Left cardiac atrium (tissue), 4 donors: ENCODE measurements around the gene HOXA13. TPM values are rescaled to one million over a fixed set of nuclear protein-coding genes. Genes with fewer than 3 reads are reported as not detected.

Experiments
- ATAC-seq, 2 donors: fragments of 200-7000 bp; cut with Tn5 transposase; one replicate each; pipeline ENCODE4 v1.9.1; 2020; ENCODE audit warnings: mild to moderate bottlenecking in 2 of 2, moderate library complexity in 2 of 2
- DNase-seq: peaks from one replicate; pipeline ENCODE4 v3.0.0-alpha.2; 2020
- intact Hi-C, 2 donors: fragments of 100-400 bp; cut with DNase I; formaldehyde crosslinking; loops; one replicate each; pipeline versions ENCODE4 v1.14.1 to v1.15.1; 2022 to 2023
- total RNA-seq, 2 donors: library from RNA; stranded (reverse); fragmentation: NEBNext Ultra II Directional; extraction: Animal tissue kit (Norgen Biotek cat#: 25700); gene quantifications; one replicate each; pipeline ENCODE4 v1.2.1, GENCODE V29; 2021
- donor health status: DM: no; HTN: yes; CAD: no.
- donor health status: DM: no; HTN: yes; CAD: no; lungs with severe emphysema.
- donor health status: DM: yes; HTN: yes; CAD: no.
- donor health status: Dilated cardiomyopathy.

The HOXA13 gene
- total RNA-seq, 2 donors from 2014 or later, result not detected

- intact Hi-C loops, result no loop called here
- DNase-seq, result no peak
Observed at GRCh38 chr7:27186668-27187474, 13.0 kb downstream of the HOXA13 start.

GRCh38 chr7:27185854-27186667 lies 13.8 kb downstream of the HOXA13 start:
- DNase-seq, result no peak
- intact Hi-C loops, result no loop called here

More at GRCh38 chr7:27186668-27187474, 13.0 kb downstream of the HOXA13 start:
- ATAC-seq, result no peak

GRCh38 chr7:27185013-27185853 lies 14.7 kb downstream of the HOXA13 start, which contains the start of gene HOXA11:
TSS of gene HOXA11 (minus strand) at chr7:27185232. CDS start at chr7:27185144, 88 bp downstream.
- DNase-seq (no peak), ATAC-seq (no peak)
- intact Hi-C loops, result no loop called here

More at GRCh38 chr7:27185854-27186667, 13.8 kb downstream of the HOXA13 start:
- no peak for ATAC-seq

- intact Hi-C loops, result no loop called here
- peak in 1 of 2 donors; percentile 20 for ATAC-seq
- DNase-seq, result no peak
Observed at GRCh38 chr7:27184337-27185012, 15.4 kb downstream of the HOXA13 start.

DNA sequence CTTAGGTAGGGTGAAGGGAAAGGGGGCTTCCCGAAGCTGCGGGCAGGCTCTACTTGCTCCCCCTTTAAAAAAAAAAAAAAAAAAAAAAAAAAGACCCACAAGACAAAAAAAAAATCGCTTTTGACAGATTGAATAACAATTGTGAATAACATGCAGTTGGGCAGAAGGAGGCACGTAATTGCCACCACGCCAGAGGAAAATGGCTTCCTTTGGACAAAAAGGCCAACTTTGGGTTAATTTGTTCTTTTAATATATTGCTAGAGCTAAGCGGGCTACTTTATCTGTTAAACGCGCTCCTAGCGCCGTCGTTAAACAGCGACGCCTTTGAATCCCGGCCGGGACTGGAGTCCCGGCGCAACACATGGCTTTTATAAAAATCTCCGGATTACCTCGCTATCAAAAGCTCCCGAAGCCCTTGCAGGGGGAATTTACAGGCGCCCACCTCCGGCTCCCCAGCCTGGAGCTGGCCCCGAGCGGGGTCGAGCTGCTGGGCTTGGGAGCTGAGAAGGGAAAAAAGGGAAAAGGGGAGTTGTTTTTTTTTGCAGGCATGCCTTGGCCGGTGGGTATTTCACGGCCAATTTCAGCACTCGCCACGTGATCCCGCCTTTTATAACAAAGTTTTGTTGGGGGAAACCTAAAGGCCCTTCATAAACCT lies 16.1 kb downstream of the HOXA13 start:
- DNase-seq, result no peak

GRCh38 chr7:27182861-27183681 lies 16.8 kb downstream of the HOXA13 start:
- intact Hi-C loops, result no loop called here
- DNase-seq, result no peak
- ATAC-seq, result no peak

More for the DNA sequence above, 16.1 kb downstream of the HOXA13 start:
- intact Hi-C loops, result no loop called here
- no peak for ATAC-seq

GRCh38 chr7:27182285-27182841 lies 17.5 kb downstream of the HOXA13 start:
- ATAC-seq (no peak), DNase-seq (no peak)
- intact Hi-C loops, result no loop called here

- ATAC-seq (no peak), DNase-seq (no peak)
- intact Hi-C loops, result no loop called here
Observed at GRCh38 chr7:27181795-27182275, 18.1 kb downstream of the HOXA13 start.

DNA sequence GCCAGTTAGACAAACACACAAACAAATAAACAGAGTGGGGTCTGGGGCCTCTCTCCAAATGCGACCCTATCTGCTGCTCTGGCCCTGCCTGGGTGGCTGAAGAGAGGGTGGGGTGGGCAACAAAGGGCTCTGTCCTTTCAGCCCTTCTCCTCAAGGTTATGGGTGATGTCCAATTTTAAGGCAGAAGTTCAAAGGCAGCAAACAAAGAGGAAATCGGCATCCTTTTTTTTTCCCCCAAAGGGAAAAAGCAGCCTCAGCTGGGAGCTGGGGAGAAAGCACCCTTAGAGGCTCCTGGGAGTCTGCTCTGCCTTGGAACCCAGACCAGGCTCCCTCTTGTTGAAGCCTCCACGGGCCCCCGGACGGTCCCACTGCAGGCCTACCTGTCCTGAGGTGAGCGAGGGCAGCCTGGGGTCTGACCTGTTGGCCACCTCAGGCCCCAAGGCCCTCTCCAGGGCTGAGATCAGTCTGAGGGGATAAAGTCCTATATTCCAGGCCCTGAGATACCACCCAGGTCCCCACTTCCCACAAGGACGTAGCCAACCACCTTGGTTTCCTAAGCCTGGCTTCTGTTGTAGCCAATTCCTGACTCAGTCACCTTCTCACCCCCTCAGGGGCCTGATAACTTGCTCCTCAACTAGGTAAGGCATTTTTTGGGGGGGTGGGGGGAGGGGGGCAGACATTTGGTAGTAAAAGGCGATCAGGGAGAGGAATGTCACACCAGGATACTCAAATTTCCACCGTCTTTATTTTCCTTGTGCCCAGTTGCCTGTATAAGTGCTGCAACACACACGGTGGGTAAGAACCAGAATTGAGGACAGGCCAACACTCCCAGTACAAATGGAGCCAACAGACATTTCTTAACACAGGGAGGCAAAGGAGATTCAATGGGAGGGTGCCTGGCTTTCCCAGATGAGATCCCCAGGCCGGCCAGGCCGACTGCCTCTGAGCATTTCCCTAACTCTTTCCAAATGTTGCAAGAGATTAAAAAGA lies 19.2 kb downstream of the HOXA13 start:
- ATAC-seq, result no peak
- DNase-seq, result no peak
- intact Hi-C loops, result no loop called here

DNA sequence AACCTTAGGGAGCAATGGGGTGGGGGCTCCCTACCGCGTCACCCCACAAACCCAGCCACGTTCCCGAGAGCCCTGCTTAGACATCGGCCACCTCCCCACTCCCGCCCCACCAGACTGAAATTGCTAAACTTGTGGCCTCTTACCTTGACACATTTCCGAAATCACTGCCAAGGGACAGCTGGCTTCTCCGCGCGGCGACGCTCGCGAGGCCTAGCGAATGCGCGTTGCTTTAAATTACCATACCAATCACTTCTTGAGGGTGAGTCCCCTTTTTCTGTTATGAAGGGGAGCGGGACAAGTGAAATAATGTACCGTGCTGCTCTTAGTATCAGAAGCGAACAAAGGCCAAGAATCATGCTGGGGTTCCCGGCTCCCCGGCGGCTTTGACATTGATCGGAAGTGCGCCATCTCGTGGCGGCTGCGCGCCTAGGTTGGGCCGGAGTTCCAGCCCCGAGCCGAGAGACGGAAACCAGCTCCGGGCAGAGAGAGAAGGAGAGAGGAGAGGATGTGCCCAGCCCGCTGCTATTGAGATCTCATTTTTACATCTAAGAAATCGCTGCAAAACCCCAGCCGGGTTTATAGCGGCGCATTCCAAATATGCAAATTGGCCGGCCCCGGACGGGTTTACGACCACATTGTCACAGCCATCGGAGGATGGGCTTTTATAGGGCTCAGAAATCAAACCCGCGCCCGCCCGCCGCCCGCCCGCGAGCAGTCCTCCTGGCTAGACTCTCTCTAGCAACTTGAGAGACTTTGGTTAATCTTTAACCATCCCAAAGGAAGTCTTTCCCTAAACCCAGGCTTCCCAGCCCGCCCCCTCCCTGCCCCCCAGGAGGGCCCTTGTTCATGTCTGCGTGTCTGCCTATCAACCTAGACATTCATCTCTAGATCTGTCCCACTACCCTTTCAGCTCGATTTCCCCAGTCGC lies 20.1 kb downstream of the HOXA13 start:
- DNase-seq (no peak), ATAC-seq (peak; percentile 47 to 48)
- intact Hi-C loops, result no loop called here

- intact Hi-C loops, result no loop called here
- DNase-seq, result no peak
- no peak for ATAC-seq
Observed at GRCh38 chr7:27179030-27179429, 20.9 kb downstream of the HOXA13 start.

DNA sequence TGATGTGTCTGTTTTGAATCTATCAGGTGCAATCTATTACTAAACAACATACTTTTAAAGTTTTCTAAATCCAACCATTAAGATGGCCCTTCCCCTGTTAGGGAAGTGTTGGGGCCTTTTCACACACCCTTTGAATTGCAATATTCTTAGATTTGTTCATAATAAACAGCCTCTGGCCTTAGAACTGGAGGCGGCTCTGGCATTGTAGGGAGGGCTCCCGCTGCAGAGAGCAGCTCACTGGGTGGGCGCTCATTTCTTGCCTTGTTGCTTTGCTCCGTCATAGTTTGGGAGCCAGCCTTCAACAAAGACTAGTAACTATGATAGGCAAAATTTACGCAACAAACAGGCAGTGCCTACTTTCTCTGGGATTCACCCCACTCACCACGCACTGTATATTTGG lies 21.5 kb downstream of the HOXA13 start:
- DNase-seq (no peak), ATAC-seq (no peak)
- intact Hi-C loops, result no loop called here

DNA sequence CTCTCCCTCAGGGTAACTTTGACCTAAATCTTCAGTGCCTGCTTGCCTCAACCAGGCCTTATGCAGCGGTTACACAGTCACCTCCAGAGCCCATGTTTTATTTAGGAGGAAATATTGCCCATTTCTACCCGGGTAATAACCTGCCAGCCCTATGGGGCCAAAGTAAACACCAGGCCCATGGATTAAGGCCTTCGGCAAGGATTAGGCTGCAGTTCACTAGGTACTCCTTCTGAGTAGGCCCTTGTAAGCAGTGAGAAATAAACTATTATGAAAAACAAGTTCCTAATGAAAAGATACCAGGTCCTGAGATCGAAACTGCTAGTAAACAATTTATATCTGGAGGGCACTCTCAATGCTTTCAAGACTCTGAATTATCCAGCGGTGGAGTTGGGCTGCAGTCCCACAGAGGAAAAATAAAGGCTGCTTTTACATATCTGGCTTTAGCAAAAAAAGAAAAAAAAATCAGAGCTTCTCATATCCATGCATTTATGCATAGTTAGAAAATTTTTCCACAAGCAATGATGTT lies 22.0 kb downstream of the HOXA13 start:
- intact Hi-C loops, result no loop called here
- DNase-seq (no peak), ATAC-seq (no peak)

DNA sequence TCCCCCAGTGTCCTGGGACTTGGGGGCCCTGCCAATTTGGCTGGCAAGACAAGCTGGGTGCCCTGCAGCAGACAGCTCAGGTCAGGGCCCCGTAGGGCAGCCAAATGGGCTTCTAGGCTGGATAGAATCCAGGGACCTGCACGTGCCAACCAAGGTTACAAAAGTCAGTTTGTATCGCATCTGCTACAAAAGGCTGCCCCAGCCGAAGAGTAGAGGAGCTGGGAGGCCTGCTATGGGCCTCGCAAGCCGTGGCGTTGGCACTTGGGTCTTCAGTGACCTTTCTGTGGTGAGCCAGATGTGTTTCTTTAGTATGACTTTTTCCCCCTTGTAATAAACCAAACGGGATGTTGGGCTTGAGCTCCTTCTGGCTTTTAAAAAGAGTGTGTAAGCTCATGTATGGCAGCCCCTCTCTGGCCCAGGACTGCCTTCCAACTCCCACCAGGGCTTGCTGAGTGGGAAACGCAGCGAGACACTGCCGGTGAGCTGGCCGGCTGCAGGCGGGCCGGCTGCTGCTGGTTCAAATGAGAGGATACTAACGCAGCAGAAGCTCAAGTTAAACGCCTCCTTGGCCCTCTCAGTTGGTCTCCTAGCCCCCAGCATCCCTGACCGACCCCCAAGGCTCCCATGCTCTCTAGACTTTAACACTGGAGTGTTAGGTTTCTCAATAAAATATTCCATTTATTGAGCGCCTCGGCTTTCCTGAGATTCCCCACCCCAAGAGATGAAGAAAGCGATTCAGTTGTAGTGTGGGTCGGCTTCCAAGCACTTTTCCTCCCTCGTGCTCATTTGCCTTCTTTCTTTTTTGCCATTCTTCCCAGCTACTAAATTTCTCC lies 22.7 kb downstream of the HOXA13 start:
- ATAC-seq (no peak), DNase-seq (no peak)
- intact Hi-C loops, result no loop called here
